Activated T-cell treated with anti-CD3 and anti-CD28 coated beads, Interleukin-2, amount 50 U/mL, for 1 hour (primary cell): ENCODE measurements around the gene RCC2.

ENCODE experiments used
- DNase-seq: peaks from one replicate; pipeline ENCODE4 v3.0.0-alpha.2; 2020

RCC2 gene

DNA sequence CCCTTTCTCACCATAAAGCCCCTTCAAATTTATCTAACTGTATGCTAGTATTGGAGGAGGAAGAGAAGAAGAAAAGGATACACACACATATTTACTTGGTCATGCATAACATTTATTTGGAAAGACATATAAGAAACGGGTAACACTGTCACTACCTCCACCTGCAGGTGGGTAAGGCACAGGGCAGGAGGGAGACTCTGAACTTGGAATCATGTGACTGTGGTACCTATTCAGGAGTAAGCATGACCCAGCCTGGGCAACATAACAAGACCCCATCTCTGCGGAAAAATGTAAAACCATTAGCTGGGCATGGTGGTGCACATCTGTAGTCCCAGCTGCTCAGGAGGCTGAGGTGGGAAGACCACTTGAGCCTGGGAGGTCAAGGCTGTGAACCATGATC is 68.9 kb downstream of the RCC2 start:
- no peak for DNase-seq

DNA sequence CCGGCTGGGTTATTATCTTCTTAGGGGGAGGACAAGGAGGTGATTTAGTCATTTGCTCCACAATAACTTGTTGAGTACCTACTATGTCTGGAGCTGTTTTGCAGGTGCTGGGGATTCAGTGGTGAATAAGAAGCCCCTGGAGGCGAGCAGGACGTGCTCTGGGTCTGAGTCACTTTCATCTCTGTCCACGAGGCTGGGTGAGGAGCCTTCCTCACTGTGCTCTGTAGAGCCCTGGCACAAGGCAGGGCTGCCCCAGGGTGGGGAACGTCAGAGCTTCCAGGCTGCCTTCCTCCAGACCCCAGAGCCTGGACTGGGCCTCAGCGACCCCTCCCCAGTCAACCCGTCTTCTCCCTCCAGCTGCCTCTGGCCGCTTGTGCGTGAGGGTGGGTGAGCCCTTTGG is 70.0 kb downstream of the RCC2 start:
- DNase-seq: no peak

DNA sequence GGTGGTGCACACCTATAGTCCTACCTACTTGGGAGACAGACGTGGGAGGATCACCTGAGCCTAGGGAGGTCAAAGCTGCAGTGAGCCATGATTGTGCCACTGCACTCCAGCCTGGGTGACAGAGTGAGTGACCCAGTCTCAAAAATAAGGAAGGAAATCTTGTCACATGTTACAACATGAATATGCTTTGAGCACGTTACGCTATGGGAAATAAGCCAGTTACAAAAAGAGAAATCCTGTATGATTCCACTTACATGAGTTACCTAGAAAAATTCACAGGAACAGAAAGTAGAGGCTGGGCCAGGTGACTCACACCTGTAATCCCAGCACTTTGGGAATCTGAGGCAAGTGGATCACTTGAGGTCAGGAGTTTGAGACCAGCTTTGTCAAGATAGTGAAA is 74.2 kb downstream of the RCC2 start:
- DNase-seq: no peak

DNA sequence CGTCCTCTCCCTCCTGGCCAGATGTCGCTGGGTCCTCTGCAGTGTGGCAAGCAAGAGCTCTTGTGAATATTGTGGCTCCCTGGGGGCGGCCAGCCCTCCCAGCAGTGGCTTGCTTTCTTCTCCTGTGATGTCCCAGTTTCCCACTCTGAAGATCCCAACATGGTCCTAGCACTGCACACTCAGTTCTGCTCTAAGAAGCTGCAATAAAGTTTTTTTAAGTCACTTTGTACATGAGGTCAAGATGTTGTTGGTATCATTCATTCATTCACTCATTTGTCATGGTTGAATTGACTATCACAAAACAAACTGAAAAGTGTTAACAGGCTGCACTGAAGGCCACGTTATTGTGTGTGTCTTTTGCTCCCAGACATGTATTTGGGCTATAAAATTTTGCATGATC is 75.7 kb downstream of the RCC2 start:
- no peak for DNase-seq

DNA sequence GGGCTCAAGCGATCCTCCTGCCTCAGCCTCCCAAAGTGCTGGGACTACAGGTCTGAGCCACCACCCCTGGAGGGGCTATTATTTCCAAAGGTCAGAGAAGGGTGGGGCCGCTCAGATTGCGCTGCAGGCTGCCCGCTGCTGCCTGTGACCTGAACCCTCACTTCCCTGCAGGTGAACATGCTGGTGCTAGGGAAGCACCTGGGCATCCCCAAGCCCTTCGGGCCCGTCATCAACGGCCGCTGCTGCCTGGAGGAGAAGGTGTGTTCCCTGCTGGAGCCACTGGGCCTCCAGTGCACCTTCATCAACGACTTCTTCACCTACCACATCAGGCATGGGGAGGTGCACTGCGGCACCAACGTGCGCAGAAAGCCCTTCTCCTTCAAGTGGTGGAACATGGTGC is 76.1 kb downstream of the RCC2 start:
- DNase-seq: no peak

DNA sequence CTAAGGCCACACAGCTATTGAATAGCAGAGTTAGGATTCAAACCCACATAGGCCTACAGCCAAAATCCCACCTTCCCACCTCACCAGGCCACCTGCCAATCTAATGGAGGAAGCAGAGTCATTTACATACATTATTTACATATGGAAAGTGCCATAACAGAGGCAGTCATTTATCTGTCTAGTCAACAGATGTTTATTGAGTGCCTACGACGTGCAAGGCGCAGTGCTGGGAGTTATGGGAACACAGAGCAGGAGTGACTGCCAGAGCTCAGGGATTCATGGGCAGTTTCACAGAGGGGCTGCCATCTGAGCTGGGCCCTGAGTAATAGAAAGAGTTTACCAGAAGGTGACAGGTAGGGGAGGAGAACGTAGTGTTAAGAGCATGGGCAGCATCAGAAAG is 77.8 kb downstream of the RCC2 start:
- DNase-seq: no peak

DNA sequence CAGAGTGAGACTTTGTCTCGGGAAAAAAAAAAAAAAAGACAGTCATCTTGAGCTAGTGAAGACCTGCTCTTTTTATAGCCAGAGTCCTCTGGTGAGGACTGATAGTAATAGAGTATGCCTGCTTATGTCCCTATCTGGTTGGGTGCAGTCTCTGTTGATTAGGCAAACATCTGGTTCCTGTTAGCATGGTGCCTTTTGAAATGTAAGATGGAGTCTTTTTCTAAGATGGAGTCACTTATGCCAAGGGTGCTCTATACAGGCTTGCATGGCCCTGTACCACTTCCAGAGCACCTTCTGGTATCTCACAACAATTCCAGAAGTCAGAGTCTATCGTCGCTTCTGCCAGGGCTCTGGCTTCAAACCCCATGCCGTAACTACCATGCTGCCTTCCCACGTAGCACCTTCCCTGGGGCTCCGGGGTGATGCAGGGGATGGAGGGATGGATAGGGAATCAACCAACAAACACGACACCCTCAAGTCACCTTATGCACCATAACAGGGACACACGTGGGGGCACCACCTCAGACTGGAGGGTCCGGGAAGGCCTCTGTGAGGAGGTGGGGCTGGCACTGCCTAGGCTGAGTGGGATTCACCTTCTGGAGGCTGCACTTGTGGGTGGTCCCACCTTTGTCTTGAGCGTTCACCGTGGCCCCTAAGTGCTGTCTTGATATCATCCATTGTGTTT is 79.1 kb downstream of the RCC2 start:
- no peak for DNase-seq

DNA sequence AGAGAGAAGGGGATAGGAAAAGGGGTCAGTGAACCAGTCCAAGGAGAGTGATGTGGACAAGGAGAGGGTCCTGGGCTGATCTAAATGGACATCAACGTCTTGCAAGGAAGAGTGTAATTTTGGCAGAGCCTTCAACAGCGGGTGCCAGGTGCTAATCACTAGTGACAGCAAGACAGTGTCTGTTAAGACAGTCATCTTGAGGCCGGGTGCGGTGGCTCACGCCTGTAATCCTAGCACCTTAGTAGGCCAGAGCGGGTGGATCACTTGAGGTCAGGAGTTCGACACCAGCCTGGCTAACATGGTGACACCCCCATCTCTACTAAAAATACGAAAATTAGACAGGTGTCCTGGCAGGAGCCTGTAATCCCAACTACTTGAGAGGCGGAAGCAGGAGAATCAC is 79.7 kb downstream of the RCC2 start:
- no peak for DNase-seq

DNA sequence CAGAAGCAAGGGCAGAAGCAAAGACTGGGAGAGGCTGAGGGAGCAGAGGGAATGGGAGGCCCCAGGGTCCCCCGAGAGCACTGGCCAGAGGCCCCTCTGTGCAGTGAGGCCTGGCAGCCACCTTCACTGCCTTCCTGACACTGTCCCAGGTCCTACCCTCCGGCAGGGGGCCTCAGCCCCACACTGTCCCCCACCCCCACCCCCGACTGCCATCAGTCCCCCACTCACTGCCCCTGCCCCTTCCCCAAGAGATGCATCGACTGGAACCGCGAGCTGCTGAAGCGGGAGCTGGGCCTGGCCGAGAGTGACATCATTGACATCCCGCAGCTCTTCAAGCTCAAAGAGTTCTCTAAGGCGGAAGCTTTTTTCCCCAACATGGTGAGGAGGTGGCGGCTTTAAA is 80.4 kb downstream of the RCC2 start:
- no peak for DNase-seq

DNA sequence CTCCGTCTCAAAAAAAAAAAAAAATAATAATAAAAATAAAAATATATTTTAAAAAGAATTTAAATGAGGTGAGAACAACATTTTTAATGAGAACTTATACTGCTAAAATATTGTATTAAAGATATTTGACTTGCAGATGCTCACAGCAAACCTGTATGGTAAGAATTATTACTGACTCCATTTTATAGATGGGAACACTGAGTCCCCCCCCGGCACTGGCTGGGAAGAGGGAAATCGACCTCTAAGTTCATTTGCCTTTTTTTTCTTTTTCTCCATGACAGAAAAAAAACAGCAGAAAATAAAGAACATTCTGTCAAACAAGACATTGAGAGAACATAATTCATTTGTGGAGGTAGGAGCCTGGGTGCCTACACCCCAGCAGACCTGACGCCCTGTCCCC is 80.9 kb downstream of the RCC2 start:
- DNase-seq: no peak
